Stimulated activated CD8-positive, alpha-beta memory T cell treated with anti-CD3 and anti-CD28 coated beads, Interleukin-7, amount 100 ng/mL, for 1 hour (primary cell): Measurements from ENCODE around the gene SBF1.
A peak's percentile ranks its signal among the peaks of the same experiment; 100 is the strongest.

Experiments used
- DNase-seq, 2 donors: peaks; one replicate each; pipeline ENCODE4 v3.0.0-alpha.2; 2020; ENCODE audit warnings: low read depth in 2 of 2

Gene SBF1

GRCh38 chr22:50486561-50487289 is 11.9 kb upstream of the SBF1 start, which contains the start of gene MIOX:
Gene MIOX (plus strand): TSS chr22:50486859. CDS start chr22:50486898, 39 bp downstream.
- DNase-seq = no peak

GRCh38 chr22:50485221-50486131 is 10.6 kb upstream of the SBF1 start:
- DNase-seq = no peak

GRCh38 chr22:50483977-50484853 is 9.4 kb upstream of the SBF1 start:
- DNase-seq = no peak

GRCh38 chr22:50483556-50483955 is 8.7 kb upstream of the SBF1 start:
- no peak for DNase-seq

- DNase-seq = no peak
Measured at GRCh38 chr22:50483106-50483505, 8.3 kb upstream of the SBF1 start.

- DNase-seq = no peak
Measured at GRCh38 chr22:50482107-50483074, 7.6 kb upstream of the SBF1 start.

- DNase-seq = peak; percentile 24 to 41
Measured at GRCh38 chr22:50481440-50482106, 6.7 kb upstream of the SBF1 start, which contains the start of gene ADM2. Gene ADM2 (plus strand): TSS chr22:50481543. CDS start chr22:50481848, 305 bp downstream.

- DNase-seq = no peak
Measured at GRCh38 chr22:50481045-50481439, 6.2 kb upstream of the SBF1 start.

- no peak for DNase-seq
Measured at GRCh38 chr22:50479721-50480120, 4.9 kb upstream of the SBF1 start.

GRCh38 chr22:50477923-50478322 is 3.1 kb upstream of the SBF1 start:
- no peak for DNase-seq

GRCh38 chr22:50476868-50477267 is 2.0 kb upstream of the SBF1 start:
- no peak for DNase-seq

- no peak for DNase-seq
Measured at GRCh38 chr22:50475652-50476002, 792 bp upstream of the SBF1 start.

GRCh38 chr22:50473855-50474671 is 772 bp downstream of the SBF1 start:
- no peak for DNase-seq

GRCh38 chr22:50473088-50473487 is 1.7 kb downstream of the SBF1 start:
- DNase-seq = no peak

- no peak for DNase-seq
Measured at GRCh38 chr22:50471962-50472361, 2.9 kb downstream of the SBF1 start.

- DNase-seq = no peak
Measured at GRCh38 chr22:50471197-50471847, 3.5 kb downstream of the SBF1 start.

- no peak for DNase-seq
Measured at GRCh38 chr22:50470491-50470890, 4.3 kb downstream of the SBF1 start.
